GM19372 (cell line): Measurements from ENCODE around the gene AXIN2.
"Not testable (repeated sequence)": the region's sequence is repeated elsewhere in the genome, so short reads cannot be mapped to it uniquely, and the experiment has no call there.

Source experiments
- ATAC-seq: cut with Tn5 transposase; IDR thresholded peaks from one replicate; pipeline ENCODE4 v1.9.1; 2021; ENCODE audit warnings: mild to moderate bottlenecking, low read depth, moderate library complexity; ENCODE audit not compliant: unreplicated experiment

AXIN2 gene

GRCh38 chr17:65538675-65539529, 22.5 kb downstream of the AXIN2 start:
- no peak for ATAC-seq

GRCh38 chr17:65537845-65538674, 23.4 kb downstream of the AXIN2 start:
- no peak for ATAC-seq

- ATAC-seq: no peak
Observed at GRCh38 chr17:65537343-65537844, 24.1 kb downstream of the AXIN2 start.

GRCh38 chr17:65536573-65537342, 24.7 kb downstream of the AXIN2 start:
- ATAC-seq: no peak

- ATAC-seq: no peak
Observed at GRCh38 chr17:65535777-65536572, 25.5 kb downstream of the AXIN2 start.

- ATAC-seq: no peak
Observed at GRCh38 chr17:65533852-65534457, 27.5 kb downstream of the AXIN2 start.

- no peak for ATAC-seq
Observed at GRCh38 chr17:65533056-65533745, 28.2 kb downstream of the AXIN2 start.

GRCh38 chr17:65532101-65532890, 29.2 kb downstream of the AXIN2 start:
- no peak for ATAC-seq

GRCh38 chr17:65531256-65532100, 30.0 kb downstream of the AXIN2 start:
- ATAC-seq: no peak

GRCh38 chr17:65530523-65531255, 30.8 kb downstream of the AXIN2 start:
- ATAC-seq: no peak

GRCh38 chr17:65529761-65530522, 31.5 kb downstream of the AXIN2 start:
- ATAC-seq: no peak

- no peak for ATAC-seq
Observed at GRCh38 chr17:65529040-65529633, 32.3 kb downstream of the AXIN2 start.

GRCh38 chr17:65527857-65528591, 33.4 kb downstream of the AXIN2 start:
- ATAC-seq: no peak

GRCh38 chr17:65527381-65527780, 34.1 kb downstream of the AXIN2 start:
- no peak for ATAC-seq

- not testable (repeated sequence) for ATAC-seq
Observed at GRCh38 chr17:65526854-65527253, 34.6 kb downstream of the AXIN2 start.
